Measurements from ENCODE around the gene ZMIZ1. TPM values are rescaled to one million over a fixed set of nuclear protein-coding genes. Genes with fewer than 3 reads are reported as not detected.

Gene ZMIZ1
- total RNA-seq, 1 donor from 2014 or later, result 46.2 TPM

DNA sequence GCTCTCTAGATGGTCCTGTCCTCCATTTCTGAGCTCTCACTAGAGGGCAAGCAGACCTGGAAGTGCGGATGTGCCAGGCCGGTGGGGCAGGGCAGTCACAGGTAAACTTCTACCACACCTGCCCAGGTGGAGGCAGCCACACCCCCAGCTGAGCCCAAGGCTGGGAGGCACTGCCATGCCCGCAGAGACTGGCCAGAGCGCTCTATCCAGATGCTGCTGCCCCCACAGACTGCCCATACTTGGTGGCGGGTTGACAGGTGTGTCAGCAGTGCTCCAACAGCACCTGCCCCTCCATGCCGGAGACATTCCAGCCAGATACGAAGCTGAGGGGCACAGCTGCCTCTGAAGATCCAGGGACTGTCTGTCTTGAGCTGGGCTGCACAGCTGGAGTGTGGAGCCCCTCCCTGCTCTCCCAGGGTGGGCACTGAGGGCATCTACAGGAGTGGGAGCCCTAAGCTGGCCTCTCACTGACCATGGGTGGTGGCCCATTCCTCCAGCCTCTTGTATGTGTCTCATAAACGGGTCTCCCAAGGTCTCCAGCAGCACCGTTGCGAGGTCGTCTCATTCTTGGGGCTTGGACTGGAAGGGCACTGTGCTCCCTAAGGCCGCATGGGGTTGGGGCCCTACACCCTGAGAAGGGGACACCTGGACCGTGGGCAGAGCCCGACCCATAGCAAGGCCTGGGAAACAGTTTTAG lies 240.4 kb downstream of the ZMIZ1 start:
- Mint-ChIP-seq H3K36me3 (ENCODE audit: low read depth) (peaks cover 32% of the 10 kb centered on the region), H3K27ac (ENCODE audit: unreplicated experiment) (no peak overlapping the region), H3K4me1 (ENCODE audit: low read depth) (no peaks in the 10 kb centered on the region), H3K9me3 (ENCODE audit: low read depth) (no peaks in the 10 kb centered on the region), H3K4me3 (ENCODE audit: unreplicated experiment) (no peak overlapping the region), H3K27me3 (ENCODE audit: low read depth) (no peaks in the 10 kb centered on the region)
- peak; percentile 82 for DNase-seq (ENCODE audit: low spot score)
- TF ChIP-seq, protein P1, sequence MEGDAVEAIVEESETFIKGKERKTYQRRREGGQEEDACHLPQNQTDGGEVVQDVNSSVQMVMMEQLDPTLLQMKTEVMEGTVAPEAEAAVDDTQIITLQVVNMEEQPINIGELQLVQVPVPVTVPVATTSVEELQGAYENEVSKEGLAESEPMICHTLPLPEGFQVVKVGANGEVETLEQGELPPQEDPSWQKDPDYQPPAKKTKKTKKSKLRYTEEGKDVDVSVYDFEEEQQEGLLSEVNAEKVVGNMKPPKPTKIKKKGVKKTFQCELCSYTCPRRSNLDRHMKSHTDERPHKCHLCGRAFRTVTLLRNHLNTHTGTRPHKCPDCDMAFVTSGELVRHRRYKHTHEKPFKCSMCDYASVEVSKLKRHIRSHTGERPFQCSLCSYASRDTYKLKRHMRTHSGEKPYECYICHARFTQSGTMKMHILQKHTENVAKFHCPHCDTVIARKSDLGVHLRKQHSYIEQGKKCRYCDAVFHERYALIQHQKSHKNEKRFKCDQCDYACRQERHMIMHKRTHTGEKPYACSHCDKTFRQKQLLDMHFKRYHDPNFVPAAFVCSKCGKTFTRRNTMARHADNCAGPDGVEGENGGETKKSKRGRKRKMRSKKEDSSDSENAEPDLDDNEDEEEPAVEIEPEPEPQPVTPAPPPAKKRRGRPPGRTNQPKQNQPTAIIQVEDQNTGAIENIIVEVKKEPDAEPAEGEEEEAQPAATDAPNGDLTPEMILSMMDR (IDR thresholded peaks at IDR 0.05), result no peak

DNA sequence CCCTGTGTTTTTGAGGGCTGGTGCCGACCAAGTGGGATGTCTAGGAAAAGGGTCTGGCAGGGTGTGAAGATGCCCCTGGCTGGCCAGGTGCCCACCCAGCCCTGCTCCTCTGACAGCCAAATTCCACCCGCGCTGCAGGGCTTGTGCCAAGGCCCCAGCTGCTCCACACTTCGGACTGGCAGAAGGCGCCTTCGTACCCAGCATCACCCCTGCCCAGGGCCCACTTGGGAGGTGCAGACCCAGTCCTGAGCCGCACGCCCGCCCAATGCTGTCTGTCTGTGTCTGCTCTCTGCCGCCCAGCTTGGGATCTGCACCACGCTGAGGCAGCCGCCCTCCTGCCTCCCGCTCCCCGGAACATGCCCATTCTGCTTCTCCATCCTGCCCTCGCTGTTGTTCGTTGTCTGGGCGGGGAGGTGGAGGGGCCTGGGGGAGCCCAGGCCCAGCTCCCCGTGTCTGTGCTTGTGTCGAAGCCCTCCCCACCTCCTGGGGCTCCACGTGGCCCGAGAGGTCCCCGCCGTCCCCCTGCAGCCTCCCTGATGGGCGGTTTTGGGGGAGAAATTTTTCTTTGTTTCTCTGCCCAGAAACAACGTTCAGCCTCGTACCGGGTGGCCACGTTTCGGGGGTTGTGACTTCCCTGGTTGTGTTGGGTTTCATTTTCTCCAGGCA lies 241.6 kb downstream of the ZMIZ1 start:
- Mint-ChIP-seq H3K9me3 (ENCODE audit: low read depth) (no peaks in the 10 kb centered on the region), H3K27ac (ENCODE audit: unreplicated experiment) (no peak overlapping the region), H3K4me1 (ENCODE audit: low read depth) (no peaks in the 10 kb centered on the region), H3K36me3 (ENCODE audit: low read depth) (peaks cover 30% of the 10 kb centered on the region), H3K27me3 (ENCODE audit: low read depth) (no peaks in the 10 kb centered on the region), H3K4me3 (ENCODE audit: unreplicated experiment) (no peak overlapping the region)
- TF ChIP-seq, protein P1 (IDR thresholded peaks at IDR 0.05), result no peak
- DNase-seq (ENCODE audit: low spot score), result peak; percentile 93

DNA sequence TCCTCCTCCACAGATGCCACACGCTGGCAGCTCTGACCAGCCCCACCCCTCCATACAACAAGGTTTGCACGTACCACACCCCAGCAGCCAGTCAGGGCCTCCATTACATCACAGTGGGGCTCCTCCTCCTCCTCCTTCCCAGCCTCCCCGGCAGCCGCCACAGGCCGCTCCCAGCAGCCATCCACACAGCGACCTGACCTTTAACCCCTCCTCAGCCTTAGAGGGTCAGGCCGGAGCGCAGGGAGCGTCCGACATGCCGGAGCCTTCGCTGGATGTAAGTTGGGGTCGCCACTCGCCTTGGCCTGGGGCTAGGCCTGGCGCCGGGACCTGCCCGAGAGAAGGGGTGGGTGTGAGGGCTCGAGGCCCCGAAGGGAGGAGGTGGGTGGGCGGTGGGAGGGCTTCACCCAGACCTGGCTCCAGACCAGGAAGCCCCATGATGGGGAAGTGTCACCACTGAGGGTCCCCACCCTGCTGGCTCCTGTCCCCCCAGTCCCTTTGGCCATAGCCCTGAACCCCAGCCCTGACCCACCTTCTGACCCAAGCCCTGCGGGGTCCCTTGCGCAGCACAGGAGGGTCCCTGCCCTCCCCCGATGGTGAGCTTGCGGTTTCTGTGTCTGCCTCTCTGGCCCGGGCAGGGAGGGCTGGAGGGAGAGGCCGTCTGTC lies 242.3 kb downstream of the ZMIZ1 start:
- Mint-ChIP-seq H3K27me3 (ENCODE audit: low read depth) (no peaks in the 10 kb centered on the region), H3K4me3 (ENCODE audit: unreplicated experiment) (no peak overlapping the region), H3K36me3 (ENCODE audit: low read depth) (peaks cover 33% of the 10 kb centered on the region), H3K9me3 (ENCODE audit: low read depth) (no peaks in the 10 kb centered on the region), H3K4me1 (ENCODE audit: low read depth) (peaks cover 2% of the 10 kb centered on the region), H3K27ac (ENCODE audit: unreplicated experiment) (no peak overlapping the region)
- TF ChIP-seq, protein P1 (IDR thresholded peaks at IDR 0.05), result no peak
- peak; percentile 81 for DNase-seq (ENCODE audit: low spot score)

DNA sequence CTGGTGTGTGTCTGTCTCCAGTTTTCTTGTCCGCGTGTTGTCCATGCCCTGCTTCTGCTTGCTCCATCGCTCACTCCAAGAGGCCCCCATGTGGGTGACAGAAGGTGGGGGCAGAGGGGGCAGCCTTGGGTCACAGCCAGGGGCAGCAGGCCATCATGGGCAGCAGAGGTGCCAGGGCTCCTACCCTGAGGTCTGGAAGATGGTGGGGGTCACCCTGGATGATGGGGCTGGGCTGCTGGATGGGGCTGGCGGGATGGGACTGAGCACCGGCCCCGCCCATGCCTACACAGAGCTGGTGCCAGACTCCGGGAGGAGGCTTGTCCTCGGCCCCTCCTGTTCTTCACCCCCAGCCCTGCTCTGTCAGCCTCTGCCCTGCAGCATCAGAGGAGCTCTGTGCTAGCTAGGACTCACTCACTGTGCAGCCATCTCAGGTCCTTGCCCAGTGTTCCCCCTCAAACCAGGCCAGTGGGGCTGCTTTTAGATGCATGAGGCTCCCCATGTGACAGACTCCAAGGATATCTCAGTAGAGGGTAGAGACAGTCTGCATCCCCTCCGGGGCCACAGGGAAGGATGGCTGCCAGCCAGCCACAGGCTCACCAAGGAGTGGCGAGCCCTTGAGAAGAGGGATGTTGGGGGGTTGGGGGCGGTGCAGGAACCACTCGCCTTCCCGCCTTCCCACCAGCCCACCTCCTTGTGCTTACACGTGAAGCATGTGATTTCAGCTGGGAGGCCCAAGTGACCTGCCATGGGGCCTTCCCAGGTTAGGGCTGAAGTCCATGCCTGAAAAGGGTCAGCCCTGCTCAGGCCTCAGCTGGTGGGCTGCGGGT lies 243.0 kb downstream of the ZMIZ1 start:
- no peaks in the 10 kb centered on the region for H3K27me3 Mint-ChIP-seq (ENCODE audit: low read depth)
- no peak overlapping the region for H3K27ac Mint-ChIP-seq (ENCODE audit: unreplicated experiment)
- H3K36me3 Mint-ChIP-seq (ENCODE audit: low read depth), result peaks cover 33% of the 10 kb centered on the region
- peaks cover 3% of the 10 kb centered on the region for H3K4me1 Mint-ChIP-seq (ENCODE audit: low read depth)
- TF ChIP-seq, protein P1 (IDR thresholded peaks at IDR 0.05), result no peak
- peak; percentile 82 for DNase-seq (ENCODE audit: low spot score)
- no peaks in the 10 kb centered on the region for H3K9me3 Mint-ChIP-seq (ENCODE audit: low read depth)
- no peak overlapping the region for H3K4me3 Mint-ChIP-seq (ENCODE audit: unreplicated experiment)
